Measurements from ENCODE around the gene E2F2. TPM values are rescaled to one million over a fixed set of nuclear protein-coding genes. Genes with fewer than 3 reads are reported as not detected.

The E2F2 gene
- total RNA-seq, 2 experiments from 2014 or later = 24.4 to 26.0 TPM

- ChIA-PET POLR2A (no interaction called here), CTCF (no interaction called here)
These were observed 70.5 kb downstream of the E2F2 start for GRCh38 chr1:23460519-23460918.

GRCh38 chr1:23459338-23459757, 71.7 kb downstream of the E2F2 start:
- ChIA-PET CTCF (no interaction called here), POLR2A (no interaction called here)

Other genes with a start within 250 kb of the E2F2 start
- 100 to 1,000 TPM; 197 to 198 TPM for gene HNRNPR, start 186.9 kb downstream of the E2F2 start, total RNA-seq
- 1 to 10 TPM; 4.0 to 4.6 TPM for gene ZNF436, start 161.4 kb downstream of the E2F2 start, total RNA-seq
- 1 to 10 TPM; 1.1 to 1.2 TPM for gene TCEA3, start 106.5 kb downstream of the E2F2 start, total RNA-seq
- 1 to 10 TPM in 1 of 2 experiments, under 1 TPM in 1; 0.63 to 1.1 TPM for gene ASAP3, start 47.1 kb downstream of the E2F2 start, total RNA-seq
- 10 to 100 TPM; 31.9 to 34.1 TPM for gene ID3, start 28.3 kb upstream of the E2F2 start, total RNA-seq
- gene RPL11, start 160.6 kb upstream of the E2F2 start, total RNA-seq = 1,000 to 10,000 TPM; 1,199 to 1,229 TPM
- 10 to 100 TPM; 63.1 to 66.0 TPM for gene ELOA, start 212.2 kb upstream of the E2F2 start, total RNA-seq
- gene PITHD1, start 247.2 kb upstream of the E2F2 start, total RNA-seq = 10 to 100 TPM; 99.3 to 99.9 TPM

All from activated CD8-positive, alpha-beta memory T cell treated with anti-CD3 and anti-CD28 coated beads for 36 hours (primary cell).